HepG2 (cell line): ENCODE measurements around the gene CCDC59. TPM values are rescaled to one million over a fixed set of nuclear protein-coding genes. Genes with fewer than 3 reads are reported as not detected.

Experiments used
- CENPT ChIP-seq: sonication (generic); formaldehyde crosslinking; IDR thresholded peaks from 2 replicates; pipeline ENCODE4 v1.8.0; 2022; ENCODE audit warnings: low read depth, mild to moderate bottlenecking, moderate library complexity, missing genetic modification reagents
- FOSL1 ChIP-seq: sonication (generic); formaldehyde crosslinking; IDR thresholded peaks from 2 replicates; pipeline ENCODE4 v1.9.0; 2021; ENCODE audit warnings: missing genetic modification reagents, borderline replicate concordance
- MATR3 ChIP-seq: sonication (generic); formaldehyde crosslinking; IDR thresholded peaks from 2 replicates; pipeline ENCODE4 v1.4.0; 2020; ENCODE audit warnings: missing genetic modification reagents
- ONECUT2 ChIP-seq: sonication (generic); formaldehyde crosslinking; IDR thresholded peaks from 2 replicates; pipeline ENCODE4 v1.4.0; 2020; ENCODE audit warnings: missing genetic modification reagents
- PCBP2 ChIP-seq: fragments of 200-400 bp; formaldehyde crosslinking; optimal IDR thresholded peaks from 2 replicates; pipeline ENCODE3; 2018; ENCODE audit warnings: low read length, low read depth; ENCODE audit not compliant: poor library complexity, severe bottlenecking
- RAD51 ChIP-seq: fragments of 450-650 bp; IDR thresholded peaks from 2 replicates; pipeline ENCODE4 v1.6.1; 2016; ENCODE audit warnings: borderline replicate concordance
- REPIN1 ChIP-seq: sonication (generic); formaldehyde crosslinking; IDR thresholded peaks from 2 replicates; pipeline ENCODE4 v1.8.0; 2022; ENCODE audit warnings: missing genetic modification reagents, low read depth, mild to moderate bottlenecking, borderline replicate concordance
- SAP130 ChIP-seq: IDR thresholded peaks from 2 replicates; pipeline ENCODE4 v1.6.1; 2016; ENCODE audit warnings: low read depth
- TCF7 ChIP-seq: sonication (generic); IDR thresholded peaks from 2 replicates; pipeline ENCODE4 v1.6.1; 2016; ENCODE audit warnings: antibody characterized with exemption, low read depth
- ZC3H4 ChIP-seq: sonication (generic); formaldehyde crosslinking; IDR thresholded peaks from 2 replicates; pipeline ENCODE4 v1.4.0; 2020; ENCODE audit warnings: missing genetic modification reagents, borderline replicate concordance
- ZFP90 ChIP-seq: sonication (generic); formaldehyde crosslinking; IDR thresholded peaks from 2 replicates; pipeline ENCODE4 v1.8.0; 2022; ENCODE audit warnings: missing genetic modification reagents, mild to moderate bottlenecking, inconsistent platforms, borderline replicate concordance
- ZNF3 ChIP-seq: IDR thresholded peaks from 2 replicates; pipeline ENCODE4 v1.7.0; 2017; ENCODE audit warnings: inconsistent platforms
- ZNF33A ChIP-seq: sonication (generic); formaldehyde crosslinking; IDR thresholded peaks from 2 replicates; pipeline ENCODE4 v1.5.1; 2020; ENCODE audit warnings: missing genetic modification reagents, mild to moderate bottlenecking, moderate library complexity, borderline replicate concordance
- ZNF431 ChIP-seq: sonication (generic); formaldehyde crosslinking; IDR thresholded peaks from 2 replicates; pipeline ENCODE4 v1.9.0; 2022; ENCODE audit warnings: missing genetic modification reagents, low read depth, mild to moderate bottlenecking, borderline replicate concordance
- ZNF577 ChIP-seq: sonication (generic); formaldehyde crosslinking; IDR thresholded peaks from 2 replicates; pipeline ENCODE4 v1.4.0; 2020; ENCODE audit warnings: mild to moderate bottlenecking, low read depth, missing genetic modification reagents, borderline replicate concordance
- ZNF772 ChIP-seq: sonication (generic); formaldehyde crosslinking; IDR thresholded peaks from 2 replicates; pipeline ENCODE4 v1.5.0; 2020; ENCODE audit warnings: mild to moderate bottlenecking, missing genetic modification reagents
- ZNF792 ChIP-seq: IDR thresholded peaks from 2 replicates; pipeline ENCODE4 v1.6.1; 2016
- polyA plus RNA-seq, 8 experiments: library from polyadenylated mRNA; depleted of rRNA in 3 of 8; stranded (reverse) in 7 of 8; unstranded in 1 of 8; fragments of >200 nt; fragmentation: Illumina TruSeq in 4 of 8; extraction: Trizol in 4 of 8; gene quantifications; 2 replicates each; pipeline versions ENCODE4 v1.2.1 to v1.2.3, GENCODE V29; 2011 to 2016; ENCODE audit warnings: low read depth in 4 of 8, missing spikeins in 1 of 8, mixed read lengths in 1 of 8; ENCODE audit not compliant: insufficient read depth in 1 of 8
- total RNA-seq, 5 experiments: library from RNA; depleted of rRNA; stranded (reverse); fragments of >200 nt; fragmentation: Illumina TruSeq; extraction: Trizol; gene quantifications; 2 replicates each; pipeline ENCODE4 v1.2.3, GENCODE V29; 2016; ENCODE audit warnings: low read depth in 1 of 5
- TF ChIP-seq, protein P1 (sequence below): sonication (generic); formaldehyde crosslinking; IDR thresholded peaks from 2 replicates; pipeline ENCODE4 v1.4.0; 2020; ENCODE audit warnings: missing genetic modification reagents
- TF ChIP-seq, protein P2 (sequence below): sonication (generic); formaldehyde crosslinking; IDR thresholded peaks from 2 replicates; pipeline ENCODE4 v1.5.0; 2020; ENCODE audit warnings: missing genetic modification reagents
- TF ChIP-seq, protein P3 (sequence below): sonication (generic); formaldehyde crosslinking; IDR thresholded peaks from 2 replicates; pipeline ENCODE4 v1.4.0; 2020; ENCODE audit warnings: missing genetic modification reagents
- TF ChIP-seq, protein P4 (sequence below): sonication (generic); formaldehyde crosslinking; IDR thresholded peaks from 2 replicates; pipeline ENCODE4 v1.4.0; 2020; ENCODE audit warnings: missing genetic modification reagents

Gene CCDC59
- total and polyA plus RNA-seq, 2 of the 13 experiments (the other 11 are each of a cell fraction or from before 2014, with no cell fraction given), result 16.1 to 81.3 TPM

DNA sequence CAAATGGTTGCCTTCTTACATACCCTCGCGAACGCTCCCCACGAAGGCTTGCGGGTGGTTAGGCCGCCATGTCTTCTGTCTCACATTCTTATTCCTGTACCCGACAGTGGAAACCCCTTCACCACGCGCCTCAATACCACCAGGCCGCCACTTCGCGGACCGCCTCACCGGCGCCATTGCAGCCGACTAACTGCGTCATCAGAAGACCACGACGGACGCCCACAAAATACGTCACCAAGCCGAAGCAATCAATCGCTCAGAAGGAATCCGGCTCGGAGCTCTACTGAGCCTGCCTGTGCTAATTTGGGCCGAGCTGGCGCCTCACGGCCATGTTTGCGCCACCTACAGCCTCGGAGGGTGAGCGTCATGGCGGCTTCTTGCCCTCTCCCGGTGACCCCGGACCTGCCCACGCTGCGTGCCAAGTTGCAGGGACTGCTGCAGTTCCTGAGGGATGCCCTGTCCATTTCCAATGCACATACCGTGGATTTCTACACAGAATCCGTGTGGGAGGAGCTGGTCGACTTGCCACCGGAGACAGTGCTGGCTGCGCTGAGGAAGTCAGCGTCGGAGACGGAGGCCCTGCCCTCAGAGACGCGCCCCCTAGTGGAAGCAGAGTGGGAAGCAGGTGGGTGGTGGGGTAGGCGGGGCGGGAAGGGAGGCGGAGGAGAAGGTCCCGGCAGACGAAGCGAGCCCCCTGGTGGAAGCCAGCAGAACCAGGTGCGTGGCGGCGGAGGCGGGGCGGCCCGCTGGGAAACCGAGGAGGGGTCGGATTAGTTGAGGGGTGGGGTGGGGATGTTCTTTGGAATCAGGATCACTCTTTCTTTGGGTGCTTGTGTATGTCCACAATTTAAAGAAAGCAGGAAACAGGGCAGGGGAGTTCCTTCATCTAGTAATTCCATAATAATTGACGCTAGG lies at the start of gene CCDC59, which contains the start of gene METTL25 (continued):
- TF ChIP-seq ZNF577 (CRISPR knock-in tag), result no peak
- TF ChIP-seq ZNF792 (CRISPR knock-in tag), result 0 out of 2 replicates have a peak, but pooled peaks have one; percentile 39
- TF ChIP-seq REPIN1 (CRISPR knock-in tag), result peak; percentile 96
- TF ChIP-seq ZNF33A (CRISPR knock-in tag), result peak; percentile 73; the same call in 1 of the 2 replicates
- no peak for TF ChIP-seq ZC3H4 (CRISPR knock-in tag)
- TF ChIP-seq ZNF431 (CRISPR knock-in tag), result peak; percentile 85
- TF ChIP-seq ZFP90 (CRISPR knock-in tag), result peak; percentile 91; the same call in 1 of the 2 replicates
- peak; percentile 66; the same call in 1 of the 2 replicates for TF ChIP-seq ZNF772 (CRISPR knock-in tag)
- 0 out of 2 replicates have a peak, but pooled peaks have one; percentile 32 for TF ChIP-seq ONECUT2 (CRISPR knock-in tag)
- no peak; the same call in 1 of the 2 replicates for TF ChIP-seq ZNF3 (CRISPR knock-in tag)
- no peak for TF ChIP-seq PCBP2
- TF ChIP-seq, protein P1, sequence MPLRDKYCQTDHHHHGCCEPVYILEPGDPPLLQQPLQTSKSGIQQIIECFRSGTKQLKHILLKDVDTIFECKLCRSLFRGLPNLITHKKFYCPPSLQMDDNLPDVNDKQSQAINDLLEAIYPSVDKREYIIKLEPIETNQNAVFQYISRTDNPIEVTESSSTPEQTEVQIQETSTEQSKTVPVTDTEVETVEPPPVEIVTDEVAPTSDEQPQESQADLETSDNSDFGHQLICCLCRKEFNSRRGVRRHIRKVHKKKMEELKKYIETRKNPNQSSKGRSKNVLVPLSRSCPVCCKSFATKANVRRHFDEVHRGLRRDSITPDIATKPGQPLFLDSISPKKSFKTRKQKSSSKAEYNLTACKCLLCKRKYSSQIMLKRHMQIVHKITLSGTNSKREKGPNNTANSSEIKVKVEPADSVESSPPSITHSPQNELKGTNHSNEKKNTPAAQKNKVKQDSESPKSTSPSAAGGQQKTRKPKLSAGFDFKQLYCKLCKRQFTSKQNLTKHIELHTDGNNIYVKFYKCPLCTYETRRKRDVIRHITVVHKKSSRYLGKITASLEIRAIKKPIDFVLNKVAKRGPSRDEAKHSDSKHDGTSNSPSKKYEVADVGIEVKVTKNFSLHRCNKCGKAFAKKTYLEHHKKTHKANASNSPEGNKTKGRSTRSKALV (CRISPR knock-in tag), result peak; percentile 70; the same call in 1 of the 2 replicates
- no peak for TF ChIP-seq MATR3
- TF ChIP-seq TCF7, result no peak
- TF ChIP-seq, protein P2, sequence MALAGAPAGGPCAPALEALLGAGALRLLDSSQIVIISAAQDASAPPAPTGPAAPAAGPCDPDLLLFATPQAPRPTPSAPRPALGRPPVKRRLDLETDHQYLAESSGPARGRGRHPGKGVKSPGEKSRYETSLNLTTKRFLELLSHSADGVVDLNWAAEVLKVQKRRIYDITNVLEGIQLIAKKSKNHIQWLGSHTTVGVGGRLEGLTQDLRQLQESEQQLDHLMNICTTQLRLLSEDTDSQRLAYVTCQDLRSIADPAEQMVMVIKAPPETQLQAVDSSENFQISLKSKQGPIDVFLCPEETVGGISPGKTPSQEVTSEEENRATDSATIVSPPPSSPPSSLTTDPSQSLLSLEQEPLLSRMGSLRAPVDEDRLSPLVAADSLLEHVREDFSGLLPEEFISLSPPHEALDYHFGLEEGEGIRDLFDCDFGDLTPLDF (CRISPR knock-in tag), result peak; percentile 81; the same call in 1 of the 2 replicates
- TF ChIP-seq, protein P3, sequence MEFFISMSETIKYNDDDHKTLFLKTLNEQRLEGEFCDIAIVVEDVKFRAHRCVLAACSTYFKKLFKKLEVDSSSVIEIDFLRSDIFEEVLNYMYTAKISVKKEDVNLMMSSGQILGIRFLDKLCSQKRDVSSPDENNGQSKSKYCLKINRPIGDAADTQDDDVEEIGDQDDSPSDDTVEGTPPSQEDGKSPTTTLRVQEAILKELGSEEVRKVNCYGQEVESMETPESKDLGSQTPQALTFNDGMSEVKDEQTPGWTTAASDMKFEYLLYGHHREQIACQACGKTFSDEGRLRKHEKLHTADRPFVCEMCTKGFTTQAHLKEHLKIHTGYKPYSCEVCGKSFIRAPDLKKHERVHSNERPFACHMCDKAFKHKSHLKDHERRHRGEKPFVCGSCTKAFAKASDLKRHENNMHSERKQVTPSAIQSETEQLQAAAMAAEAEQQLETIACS (CRISPR knock-in tag), result peak; percentile 40; the same call in 1 of the 2 replicates
- 0 out of 2 replicates have a peak, but pooled peaks have one; percentile 17 for TF ChIP-seq FOSL1 (CRISPR knock-in tag)
- TF ChIP-seq, protein P4, sequence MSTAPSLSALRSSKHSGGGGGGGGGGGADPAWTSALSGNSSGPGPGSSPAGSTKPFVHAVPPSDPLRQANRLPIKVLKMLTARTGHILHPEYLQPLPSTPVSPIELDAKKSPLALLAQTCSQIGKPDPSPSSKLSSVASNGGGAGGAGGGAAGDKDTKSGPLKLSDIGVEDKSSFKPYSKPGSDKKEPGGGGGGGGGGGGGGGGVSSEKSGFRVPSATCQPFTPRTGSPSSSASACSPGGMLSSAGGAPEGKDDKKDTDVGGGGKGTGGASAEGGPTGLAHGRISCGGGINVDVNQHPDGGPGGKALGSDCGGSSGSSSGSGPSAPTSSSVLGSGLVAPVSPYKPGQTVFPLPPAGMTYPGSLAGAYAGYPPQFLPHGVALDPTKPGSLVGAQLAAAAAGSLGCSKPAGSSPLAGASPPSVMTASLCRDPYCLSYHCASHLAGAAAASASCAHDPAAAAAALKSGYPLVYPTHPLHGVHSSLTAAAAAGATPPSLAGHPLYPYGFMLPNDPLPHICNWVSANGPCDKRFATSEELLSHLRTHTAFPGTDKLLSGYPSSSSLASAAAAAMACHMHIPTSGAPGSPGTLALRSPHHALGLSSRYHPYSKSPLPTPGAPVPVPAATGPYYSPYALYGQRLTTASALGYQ, result peak; percentile 80; the same call in 1 of the 2 replicates
- TF ChIP-seq SAP130 (CRISPR knock-in tag), result peak; percentile 91
- TF ChIP-seq RAD51, result no peak
- no peak for TF ChIP-seq CENPT (CRISPR knock-in tag)
